Daoy (cell line): ENCODE data around the gene ADCY4. TPM values are rescaled to one million over a fixed set of nuclear protein-coding genes. Genes with fewer than 3 reads are reported as not detected.
"Not testable (repeated sequence)": the region's sequence is repeated elsewhere in the genome, so short reads cannot be mapped to it uniquely, and the experiment has no call there.

Source experiments
- DNase-seq: peaks from one replicate; pipeline ENCODE4 v3.0.0-alpha.2; 2015; ENCODE audit warnings: low read depth
- total RNA-seq: library from RNA; depleted of rRNA; stranded (reverse); fragments of >200 nt; shearing (Covaris generic); gene quantifications from 2 replicates; pipeline ENCODE4 v1.2.3, GENCODE V29; 2014

The ADCY4 gene
- total RNA-seq, 1 experiment from 2014 or later: 0.17 TPM

- no peak for DNase-seq
Measured at GRCh38 chr14:24338843-24339242, 4.0 kb upstream of the ADCY4 start.

- no peak for DNase-seq
Measured at GRCh38 chr14:24337824-24338175, 2.9 kb upstream of the ADCY4 start.

GRCh38 chr14:24337144-24337823, 2.4 kb upstream of the ADCY4 start:
- no peak for DNase-seq

DNA sequence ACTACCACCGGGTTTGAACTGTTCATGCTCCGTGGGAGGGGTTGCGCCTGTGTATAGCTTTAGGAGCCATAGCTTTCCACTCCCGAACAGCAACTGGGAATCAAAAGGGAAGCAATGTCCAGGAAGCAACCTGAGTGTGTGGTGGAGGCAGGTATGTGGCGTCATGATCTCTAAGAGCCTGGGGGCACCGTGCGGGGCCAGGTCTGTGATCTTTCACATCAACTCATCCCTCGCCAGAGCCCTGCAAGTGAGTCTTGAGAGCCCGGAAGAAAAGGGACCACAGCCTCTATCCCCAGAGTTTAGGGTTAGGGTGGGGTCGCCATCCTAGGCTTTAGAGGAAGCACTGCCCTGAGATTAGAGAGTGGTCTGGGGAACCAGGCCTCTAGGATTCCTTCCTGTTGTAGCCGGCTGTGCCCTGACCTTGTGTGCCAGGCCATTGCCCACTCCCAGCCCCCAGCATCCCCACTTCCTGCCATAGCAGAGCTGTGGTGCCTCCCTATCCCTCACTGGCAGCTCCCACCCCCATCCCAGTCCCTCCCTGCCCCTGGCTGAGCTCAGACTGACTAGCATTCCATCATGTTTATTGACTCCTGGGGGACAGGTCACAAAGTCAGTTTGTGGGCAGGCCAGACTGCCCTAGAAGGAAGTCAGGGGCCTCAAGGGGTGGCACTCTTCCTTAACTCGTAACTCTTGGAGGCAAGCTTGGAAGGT, 745 bp upstream of the ADCY4 start:
- DNase-seq: no peak

- DNase-seq: peak; percentile 73
Measured at GRCh38 chr14:24332268-24332993, 2.4 kb downstream of the ADCY4 start.

DNA sequence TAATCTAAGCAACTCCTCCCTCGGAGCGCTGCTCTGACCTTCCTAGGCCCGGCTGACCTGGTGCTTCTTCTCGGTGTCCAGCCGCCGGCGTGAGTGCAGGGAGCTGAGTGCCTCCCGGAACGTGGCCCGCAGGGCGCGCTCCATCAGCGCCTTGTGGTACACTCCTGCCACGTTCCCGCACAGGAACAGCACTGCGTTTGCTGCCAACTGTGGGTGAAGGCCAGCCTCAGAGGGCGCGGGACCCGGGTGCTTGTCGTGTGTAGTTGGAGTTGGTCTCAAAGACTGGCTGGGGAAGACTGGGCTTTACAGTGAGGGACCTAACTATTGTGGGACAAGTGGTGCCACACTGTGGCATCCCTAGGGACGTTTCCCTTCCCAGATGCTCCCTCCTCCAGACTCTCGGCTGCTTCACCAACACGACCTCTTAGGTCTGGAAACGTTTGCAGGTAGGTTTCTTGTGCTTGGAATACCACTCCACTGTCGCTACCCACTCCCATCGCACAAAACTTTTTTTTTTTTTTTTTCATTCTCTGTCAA, 3.1 kb downstream of the ADCY4 start:
- DNase-seq: no peak

DNA sequence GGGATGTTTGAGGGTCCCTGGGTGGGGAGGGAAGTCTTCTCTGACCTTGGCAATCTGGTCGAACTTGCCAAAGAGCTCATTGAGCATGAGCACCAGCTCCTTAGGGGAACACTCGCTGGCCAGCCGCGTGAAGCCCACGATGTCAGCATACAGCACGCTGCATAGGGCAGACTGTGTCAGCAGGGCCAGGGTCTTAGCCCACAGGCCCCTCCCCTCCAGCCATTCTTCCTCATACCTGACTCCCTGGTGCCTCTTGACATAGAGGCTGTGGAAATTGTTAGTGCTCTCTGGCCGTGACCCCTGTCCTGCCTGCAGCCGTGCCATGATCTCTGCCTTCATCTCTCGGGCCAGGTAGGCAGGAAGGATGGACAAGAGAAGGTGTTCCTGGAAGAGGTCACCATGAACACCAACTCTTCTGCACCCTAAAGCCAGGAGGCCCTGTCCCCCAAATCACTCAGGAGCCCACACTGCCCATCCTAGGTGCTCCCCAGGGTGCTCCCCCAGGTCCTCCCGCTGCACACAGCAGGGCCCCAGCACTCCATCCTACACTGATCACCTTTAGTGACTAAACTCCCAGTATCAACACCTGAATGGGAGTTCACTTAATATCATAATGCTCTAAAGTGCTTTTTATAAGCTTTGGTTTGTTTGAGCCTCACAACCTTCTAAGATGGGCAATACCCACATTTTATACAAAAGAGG, 3.7 kb downstream of the ADCY4 start:
- no peak for DNase-seq

DNA sequence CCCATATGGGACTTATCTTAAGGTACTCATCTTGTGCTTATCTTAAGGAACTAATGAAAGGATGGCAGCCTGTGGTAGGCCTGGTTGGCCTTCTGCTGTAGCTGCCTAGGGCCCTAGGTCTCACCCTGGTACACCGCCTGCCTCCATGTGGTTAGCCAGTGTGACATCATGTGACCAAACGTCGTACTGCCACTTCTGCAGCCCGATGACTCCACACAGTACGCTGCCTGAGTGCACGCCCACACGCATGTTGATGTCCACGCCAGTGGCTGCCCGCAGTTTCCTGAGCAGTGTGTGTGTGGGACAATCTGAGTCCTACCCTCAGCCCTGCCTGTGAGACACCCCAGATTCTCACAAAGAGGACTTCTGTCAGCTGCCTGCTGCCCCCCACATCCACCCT, 5.1 kb downstream of the ADCY4 start:
- DNase-seq: no peak

DNA sequence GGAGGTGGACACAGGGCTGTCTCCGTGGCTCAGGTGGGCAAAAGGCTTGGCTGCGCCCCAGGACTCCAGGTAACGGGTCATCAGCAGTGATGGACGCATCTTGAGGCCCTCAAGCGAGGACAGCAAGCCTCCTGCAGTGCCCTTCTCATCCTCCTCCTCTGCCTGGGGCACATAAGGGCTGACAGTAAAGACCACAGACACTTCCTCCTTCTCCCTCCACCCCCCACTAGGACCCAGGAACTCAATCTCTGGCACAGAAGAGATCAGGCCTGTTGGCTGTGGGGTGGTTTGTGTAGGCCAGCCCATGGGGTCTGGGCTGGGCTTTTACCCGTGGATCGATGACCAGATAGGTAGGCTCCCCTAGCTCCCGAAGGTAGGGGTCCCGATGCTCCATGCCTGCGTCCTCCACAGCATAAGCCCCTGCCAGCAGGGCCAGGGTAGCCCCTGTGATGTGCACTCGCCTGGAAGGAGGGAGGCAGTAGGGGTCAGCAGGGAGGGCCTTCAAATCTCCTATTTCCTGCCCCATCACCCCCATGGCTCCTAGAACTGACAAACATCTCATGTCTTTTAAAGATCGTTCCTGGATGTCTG, 5.7 kb downstream of the ADCY4 start:
- DNase-seq: no peak

DNA sequence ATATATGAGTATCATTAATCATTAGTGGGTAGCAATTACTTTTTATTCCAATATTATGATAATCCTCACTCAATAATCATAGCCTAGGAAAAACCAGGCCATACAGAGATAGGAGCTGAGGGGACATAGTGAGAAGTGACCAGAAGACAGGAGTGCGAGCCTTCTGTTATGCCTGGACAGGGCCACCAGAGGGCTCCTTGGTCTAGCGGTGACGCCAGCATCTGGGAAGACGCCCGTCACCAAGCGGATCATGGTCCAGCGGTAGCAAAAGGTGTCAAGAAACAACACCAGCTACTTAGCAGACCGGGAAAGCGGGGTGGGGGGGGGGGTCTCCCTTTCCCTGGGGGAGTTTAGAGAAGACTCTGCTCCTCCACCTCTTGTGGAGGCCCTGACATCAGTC, 7.0 kb downstream of the ADCY4 start:
- not testable (repeated sequence) for DNase-seq

DNA sequence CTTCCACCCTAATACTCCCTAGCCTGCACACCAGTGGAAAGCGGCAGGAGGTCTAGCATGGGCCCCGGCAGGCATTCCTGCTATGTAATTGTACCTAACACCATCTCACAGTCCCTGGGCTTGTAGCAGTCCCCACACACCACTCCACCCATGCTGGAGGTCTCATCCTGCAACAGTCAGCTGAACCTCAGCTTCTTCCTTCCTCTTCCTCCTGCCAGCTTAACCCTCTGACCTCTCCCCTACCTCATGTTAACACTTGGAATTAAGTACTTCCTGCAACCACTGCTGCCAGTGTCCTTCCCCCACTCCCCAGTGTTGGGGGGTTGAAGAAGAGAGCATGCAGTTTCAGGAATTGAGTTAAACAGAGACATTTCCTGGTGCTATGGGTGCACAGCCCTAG, 7.6 kb downstream of the ADCY4 start:
- no peak for DNase-seq

DNA sequence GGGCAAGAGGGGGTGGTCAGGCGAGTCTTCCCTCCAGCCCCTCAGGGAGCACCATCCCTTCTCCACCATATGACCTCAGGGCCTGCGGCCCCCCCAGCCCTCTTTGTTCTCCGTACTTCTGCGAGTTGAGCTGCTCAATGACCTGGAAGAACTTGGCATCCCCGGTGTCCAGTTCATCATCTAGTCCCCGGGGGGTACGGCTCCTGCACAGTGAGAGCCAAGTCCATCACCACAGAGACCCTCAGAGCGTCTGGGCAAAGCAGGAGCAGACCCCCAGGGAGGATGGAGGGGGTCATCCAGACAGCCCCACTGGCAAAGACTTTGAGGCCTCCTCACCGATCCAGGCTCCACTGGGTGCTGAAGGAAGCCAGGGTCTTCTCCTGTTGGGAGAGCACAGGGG, 8.9 kb downstream of the ADCY4 start:
- no peak for DNase-seq

GRCh38 chr14:24325041-24325530, 9.8 kb downstream of the ADCY4 start:
- no peak for DNase-seq

DNA sequence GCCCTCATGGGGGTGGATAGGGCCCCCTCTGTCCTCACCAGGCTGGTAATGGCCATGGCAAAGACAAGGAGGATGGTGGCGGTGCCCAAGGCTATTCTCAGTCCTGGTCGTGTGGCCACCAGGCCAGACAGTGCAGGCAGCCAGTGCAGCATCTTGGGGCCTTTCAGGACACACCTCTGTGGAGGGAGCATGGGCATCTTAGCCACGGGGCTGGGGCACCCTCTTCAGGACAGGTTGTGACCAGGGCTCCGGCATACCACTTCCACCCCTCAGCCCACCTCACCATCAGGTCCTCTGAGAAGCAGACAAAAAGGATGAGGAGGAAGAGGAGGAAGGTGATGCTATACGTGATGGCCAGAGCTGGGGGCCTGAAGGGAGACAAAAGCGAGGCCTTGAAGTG, 10.8 kb downstream of the ADCY4 start:
- no peak for DNase-seq

DNA sequence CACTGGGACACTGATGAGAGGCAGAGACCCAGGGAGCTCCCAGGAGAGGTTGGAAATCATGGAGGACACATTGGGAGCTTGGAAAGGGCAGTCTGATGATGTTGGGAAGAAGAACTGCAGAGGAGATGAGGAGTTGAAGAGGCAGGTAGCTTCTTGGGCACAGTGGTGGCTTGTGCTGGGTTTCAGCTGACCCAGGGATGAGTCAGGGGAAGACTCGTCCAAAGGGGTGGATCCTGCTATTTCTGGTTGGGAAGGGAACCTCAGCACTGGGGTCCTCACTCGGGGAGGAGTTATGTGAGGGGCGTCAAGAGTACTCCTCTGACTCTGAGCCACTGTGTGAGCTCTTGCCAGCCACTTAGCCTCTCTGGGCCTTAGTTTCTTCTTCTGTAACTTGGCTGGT, 11.5 kb downstream of the ADCY4 start:
- DNase-seq: no peak

DNA sequence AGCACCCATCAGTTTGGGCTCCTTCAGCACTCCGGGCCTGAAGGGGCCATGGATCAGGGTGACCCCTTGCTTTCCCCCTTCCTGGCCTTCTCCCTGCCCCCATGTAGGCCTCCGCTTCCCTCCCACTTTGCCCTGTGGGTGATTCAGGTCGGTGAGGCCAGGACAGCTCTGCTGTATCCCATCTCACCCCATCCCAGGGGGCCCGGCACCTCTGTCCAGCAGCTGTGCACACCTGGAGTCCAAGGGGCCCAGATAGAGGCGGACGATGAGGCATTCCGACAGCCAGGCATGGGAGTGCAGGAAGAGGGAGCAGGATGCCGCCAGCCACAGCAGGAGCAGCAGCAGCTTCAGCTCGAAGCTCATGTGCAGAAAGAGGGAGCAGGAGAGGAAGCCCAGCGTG, 12.2 kb downstream of the ADCY4 start:
- DNase-seq: no peak

DNA sequence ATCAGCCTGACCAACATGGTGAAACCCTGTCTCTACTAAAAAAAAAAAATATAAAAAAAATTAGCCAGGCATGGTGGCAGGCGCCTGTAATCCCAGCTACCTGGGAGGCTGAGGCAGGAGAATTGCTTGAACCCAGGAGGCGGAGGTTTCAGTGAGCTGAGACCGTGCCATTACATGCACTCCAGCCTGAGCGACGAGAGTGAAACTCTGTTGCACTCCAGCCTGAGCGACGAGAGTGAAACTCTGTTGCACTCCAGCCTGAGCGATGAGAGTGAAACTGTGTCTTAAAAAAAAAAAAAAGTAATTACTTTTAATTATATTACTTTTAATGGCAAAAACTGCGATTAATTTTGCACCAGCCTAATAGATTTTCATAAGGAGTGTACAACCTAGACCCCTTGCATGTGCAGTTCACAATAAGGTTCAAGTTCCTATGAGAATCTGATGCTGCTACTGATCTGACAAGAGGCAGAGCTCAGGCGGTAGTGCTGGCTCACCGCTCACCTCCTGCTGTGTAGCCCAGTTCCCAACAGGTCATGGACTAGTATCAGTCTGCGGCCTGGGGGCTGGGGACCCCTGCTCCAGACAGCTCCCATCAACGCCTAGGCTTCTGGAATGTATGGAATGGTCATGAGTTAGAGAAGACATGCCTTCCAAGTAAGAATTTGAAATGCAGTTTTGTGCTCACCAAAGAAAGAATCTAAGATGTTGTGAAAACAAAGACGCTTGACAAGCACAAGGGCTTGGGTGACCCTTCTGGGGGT, 13.5 kb downstream of the ADCY4 start:
- DNase-seq: no peak

DNA sequence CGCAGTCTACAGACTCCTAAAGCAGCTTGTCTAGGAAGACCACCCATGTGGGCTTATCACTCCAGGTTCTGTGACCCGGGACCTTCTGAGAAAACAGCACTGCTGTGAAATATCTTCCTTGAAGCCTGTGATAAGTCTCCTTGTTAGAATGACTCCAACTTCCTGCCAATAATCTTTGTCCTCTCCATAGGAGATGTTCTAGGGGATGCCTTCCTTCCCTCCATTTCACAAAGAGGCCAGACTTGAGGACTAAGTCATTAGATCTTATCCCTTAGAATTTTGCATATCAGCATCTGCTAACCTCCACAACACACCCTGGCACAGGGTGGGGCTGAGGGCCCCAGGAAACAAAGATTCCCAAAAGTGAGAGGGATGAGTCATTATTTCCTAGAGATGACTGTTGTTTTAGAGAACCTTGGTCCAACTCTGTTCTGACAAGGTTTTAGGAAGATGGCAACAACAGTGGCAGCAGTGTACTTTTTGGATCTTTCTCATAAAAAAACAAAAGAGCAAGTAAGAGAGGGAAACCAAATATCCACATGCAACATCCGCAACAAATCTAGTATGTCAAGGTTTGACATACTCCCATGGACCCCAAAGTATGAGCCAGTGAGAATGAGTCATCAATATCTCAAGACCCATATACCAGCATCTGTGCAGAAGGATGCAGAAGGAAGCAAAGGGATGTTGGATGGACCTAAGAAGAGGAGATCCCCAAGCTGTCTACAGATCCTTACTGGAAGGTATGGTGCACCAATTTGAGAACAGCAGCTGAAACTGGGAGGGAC, 17.5 kb downstream of the ADCY4 start:
- DNase-seq: peak; percentile 38

- no peak for DNase-seq
Measured at GRCh38 chr14:24316597-24316950, 18.3 kb downstream of the ADCY4 start.
